Limb (tissue), 2 donors: ENCODE data around the gene EDARADD.

Experiments
- DNase-seq, 2 donors: peaks; one replicate each; pipeline ENCODE4 v3.0.0-alpha.2; 2016; ENCODE audit errors: extremely low spot score in 2 of 2

The EDARADD gene

GRCh38 chr1:236392182-236392581, 1.9 kb upstream of the EDARADD start:
- no peak for DNase-seq

- DNase-seq, result no peak
Measured at GRCh38 chr1:236394879-236395229, 768 bp downstream of the EDARADD start.

GRCh38 chr1:236395230-236395946, 1.3 kb downstream of the EDARADD start:
- peak in 1 of 2 donors; percentile 53 for DNase-seq

GRCh38 chr1:236395947-236396664, 2.0 kb downstream of the EDARADD start:
- no peak for DNase-seq

GRCh38 chr1:236396665-236397043, 2.6 kb downstream of the EDARADD start:
- no peak for DNase-seq

- no peak for DNase-seq
Measured at GRCh38 chr1:236397173-236397759, 3.2 kb downstream of the EDARADD start.

- no peak for DNase-seq
Measured at GRCh38 chr1:236398538-236398937, 4.5 kb downstream of the EDARADD start.

GRCh38 chr1:236400061-236400603, 6.0 kb downstream of the EDARADD start:
- no peak for DNase-seq

GRCh38 chr1:236401698-236402097, 7.6 kb downstream of the EDARADD start:
- no peak for DNase-seq

GRCh38 chr1:236403905-236404696, 10.0 kb downstream of the EDARADD start:
- DNase-seq, result no peak

- no peak for DNase-seq
Measured at GRCh38 chr1:236407059-236407458, 13.0 kb downstream of the EDARADD start.

- DNase-seq, result no peak
Measured at GRCh38 chr1:236413688-236414087, 19.6 kb downstream of the EDARADD start.

- no peak for DNase-seq
Measured at GRCh38 chr1:236416165-236416564, 22.1 kb downstream of the EDARADD start.

GRCh38 chr1:236417336-236417735, 23.2 kb downstream of the EDARADD start:
- no peak for DNase-seq

- no peak for DNase-seq
Measured at GRCh38 chr1:236419502-236419901, 25.4 kb downstream of the EDARADD start.

- DNase-seq, result no peak
Measured at GRCh38 chr1:236421022-236421421, 26.9 kb downstream of the EDARADD start.

- DNase-seq, result no peak
Measured at GRCh38 chr1:236421850-236422516, 27.9 kb downstream of the EDARADD start.

GRCh38 chr1:236422517-236422876, 28.4 kb downstream of the EDARADD start:
- no peak for DNase-seq

- no peak for DNase-seq
Measured at GRCh38 chr1:236425031-236425663, 31.1 kb downstream of the EDARADD start.

- no peak for DNase-seq
Measured at GRCh38 chr1:236426215-236426614, 32.1 kb downstream of the EDARADD start.
